H1 (cell line): Measurements from ENCODE around the gene P4HB.

Experiments
- ATF3 ChIP-seq: IDR thresholded peaks from 2 replicates; pipeline ENCODE4 v1.6.1; 2011; ENCODE audit warnings: low read depth, mild to moderate bottlenecking, low read length; ENCODE audit not compliant: insufficient read depth
- CREB1 ChIP-seq: IDR thresholded peaks from 2 replicates; pipeline ENCODE4 v1.6.1; 2012; ENCODE audit warnings: inconsistent platforms
- CTCF ChIP-seq, 3 experiments: IDR thresholded peaks; 1 replicate in 2 of 3; 2 replicates in 1 of 3; pipeline versions ENCODE4 v1.5.1 to v1.6.1; 2011; ENCODE audit warnings: low read length in 3 of 3, mild to moderate bottlenecking in 3 of 3, inconsistent platforms in 2 of 3, low read depth in 1 of 3, moderate library complexity in 1 of 3; ENCODE audit not compliant: insufficient read depth in 1 of 3; ENCODE audit errors: control extremely low read depth in 1 of 3
- FOSL1 ChIP-seq: IDR thresholded peaks from 2 replicates; pipeline ENCODE4 v1.6.1; 2011; ENCODE audit warnings: mild to moderate bottlenecking, low read depth, low read length, moderate library complexity; ENCODE audit not compliant: insufficient read depth
- GTF2F1 ChIP-seq: IDR thresholded peaks from 2 replicates; pipeline ENCODE4 v1.6.1; 2012; ENCODE audit warnings: low read depth, low read length, improper control_type of control experiment, borderline replicate concordance
- MAFK ChIP-seq: IDR thresholded peaks from 2 replicates; pipeline ENCODE4 v1.6.1; 2012; ENCODE audit warnings: low read depth, mild to moderate bottlenecking, improper control_type of control experiment, low read length
- POLR2A ChIP-seq, 2 experiments: IDR thresholded peaks; 1 replicate in 1 of 2; 2 replicates in 1 of 2; pipeline ENCODE4 v1.6.1; 2011; ENCODE audit warnings: low read depth in 2 of 2, low read length in 2 of 2, mild to moderate bottlenecking in 2 of 2; ENCODE audit errors: control extremely low read depth in 1 of 2
- POLR2AphosphoS5 ChIP-seq: IDR thresholded peaks from 2 replicates; pipeline ENCODE4 v1.6.1; 2011; ENCODE audit warnings: low read depth, low read length
- RAD21 ChIP-seq, 2 experiments: IDR thresholded peaks in 1 of 2; conservative IDR thresholded peaks in 1 of 2; 2 replicates each; pipeline ENCODE4 v1.6.1; 2011; ENCODE audit warnings: low read depth in 2 of 2, low read length in 2 of 2, improper control_type of control experiment in 1 of 2, inconsistent platforms in 1 of 2, mild to moderate bottlenecking in 1 of 2, moderate library complexity in 1 of 2
- SIN3A ChIP-seq, 2 experiments: IDR thresholded peaks in 1 of 2; conservative IDR thresholded peaks in 1 of 2; 2 replicates each; pipeline ENCODE4 v1.6.1; 2011 to 2012; ENCODE audit warnings: low read length in 2 of 2, improper control_type of control experiment in 1 of 2, low read depth in 1 of 2, mild to moderate bottlenecking in 1 of 2
- SRF ChIP-seq: IDR thresholded peaks from 2 replicates; pipeline ENCODE4 v1.6.1; 2011; ENCODE audit warnings: mild to moderate bottlenecking, low read depth, low read length, moderate library complexity
- TF ChIP-seq, protein P1 (sequence below): IDR thresholded peaks from 2 replicates; pipeline ENCODE4 v1.6.1; 2012; ENCODE audit warnings: inconsistent platforms

- TF ChIP-seq FOSL1 = no peak
- TF ChIP-seq, protein P1, sequence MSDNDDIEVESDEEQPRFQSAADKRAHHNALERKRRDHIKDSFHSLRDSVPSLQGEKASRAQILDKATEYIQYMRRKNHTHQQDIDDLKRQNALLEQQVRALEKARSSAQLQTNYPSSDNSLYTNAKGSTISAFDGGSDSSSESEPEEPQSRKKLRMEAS = no peak
- TF ChIP-seq CTCF (IDR thresholded peaks at IDR 0.05; ENCODE audit: control extremely low read depth in 1 of 3, insufficient read depth in 1 of 3, low read depth in 1 of 3, low read length in 3 of 3) = no peak
- TF ChIP-seq MAFK = no peak
- TF ChIP-seq POLR2A (IDR thresholded peaks at IDR 0.05; ENCODE audit: control extremely low read depth in 1 of 2, low read depth in 2 of 2, low read length in 2 of 2) = no peak
- TF ChIP-seq RAD21 (IDR thresholded peaks at IDR 0.05 in 1 of 2, conservative IDR thresholded peaks at IDR 0.05 in 1 of 2; ENCODE audit: low read depth in 2 of 2, low read length in 2 of 2) = no peak
- TF ChIP-seq SIN3A (conservative IDR thresholded peaks at IDR 0.05 in 1 of 2, IDR thresholded peaks at IDR 0.05 in 1 of 2; ENCODE audit: low read depth in 1 of 2, low read length in 2 of 2) = no peak
- no peak for TF ChIP-seq ATF3
- no peak for TF ChIP-seq GTF2F1
- no peak for TF ChIP-seq POLR2AphosphoS5
- TF ChIP-seq CREB1 = no peak
- TF ChIP-seq SRF = no peak
Observed at GRCh38 chr17:81810476-81810875, 49.9 kb downstream of the P4HB start.
